Measurements from ENCODE around the gene HUWE1.

DNA sequence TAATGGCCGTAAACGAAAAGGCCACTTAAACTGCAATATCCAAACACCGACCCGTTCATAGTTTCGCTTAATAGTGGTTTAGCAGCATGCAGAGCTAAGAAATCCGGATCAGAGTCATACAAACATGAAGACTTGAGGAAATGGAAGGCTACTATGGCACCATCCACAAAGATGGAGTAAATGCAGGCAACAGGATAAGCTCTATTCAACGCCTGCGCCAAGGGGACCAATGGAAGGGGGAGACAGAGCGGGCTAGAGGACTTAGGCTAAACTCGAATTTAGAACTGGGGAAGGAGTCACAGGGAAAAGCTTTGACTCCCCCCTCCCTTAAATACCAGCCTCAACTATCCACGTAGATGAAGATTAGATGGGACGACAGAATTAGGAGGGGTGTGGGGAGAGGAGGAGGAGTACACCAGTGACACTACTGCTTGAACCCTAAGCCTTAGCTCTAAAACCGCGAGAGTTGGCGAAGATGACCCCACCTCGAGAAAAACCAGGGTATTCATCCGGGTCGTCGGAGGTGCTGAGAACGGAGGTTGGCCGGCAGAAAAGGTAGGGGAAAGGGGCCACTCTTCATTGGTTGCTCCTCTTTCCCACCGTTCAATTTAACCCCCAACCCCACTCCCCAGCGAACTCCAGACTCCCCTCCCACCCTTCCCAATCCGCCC is 3.5 kb downstream of the HUWE1 start:
- TF ChIP-seq, protein P1, sequence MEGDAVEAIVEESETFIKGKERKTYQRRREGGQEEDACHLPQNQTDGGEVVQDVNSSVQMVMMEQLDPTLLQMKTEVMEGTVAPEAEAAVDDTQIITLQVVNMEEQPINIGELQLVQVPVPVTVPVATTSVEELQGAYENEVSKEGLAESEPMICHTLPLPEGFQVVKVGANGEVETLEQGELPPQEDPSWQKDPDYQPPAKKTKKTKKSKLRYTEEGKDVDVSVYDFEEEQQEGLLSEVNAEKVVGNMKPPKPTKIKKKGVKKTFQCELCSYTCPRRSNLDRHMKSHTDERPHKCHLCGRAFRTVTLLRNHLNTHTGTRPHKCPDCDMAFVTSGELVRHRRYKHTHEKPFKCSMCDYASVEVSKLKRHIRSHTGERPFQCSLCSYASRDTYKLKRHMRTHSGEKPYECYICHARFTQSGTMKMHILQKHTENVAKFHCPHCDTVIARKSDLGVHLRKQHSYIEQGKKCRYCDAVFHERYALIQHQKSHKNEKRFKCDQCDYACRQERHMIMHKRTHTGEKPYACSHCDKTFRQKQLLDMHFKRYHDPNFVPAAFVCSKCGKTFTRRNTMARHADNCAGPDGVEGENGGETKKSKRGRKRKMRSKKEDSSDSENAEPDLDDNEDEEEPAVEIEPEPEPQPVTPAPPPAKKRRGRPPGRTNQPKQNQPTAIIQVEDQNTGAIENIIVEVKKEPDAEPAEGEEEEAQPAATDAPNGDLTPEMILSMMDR (conservative IDR thresholded peaks at IDR 0.05; ENCODE audit: low read depth, low read length), result no peak
- no peak for TF ChIP-seq EZH2 (IDR thresholded peaks at IDR 0.05; ENCODE audit: borderline replicate concordance, low read depth, low read length, poor library complexity, severe bottlenecking)

Data from A673 (cell line).